Neural cell (in vitro differentiated cells): ENCODE results near the gene ZBTB21. TPM values are rescaled to one million over a fixed set of nuclear protein-coding genes. Genes with fewer than 3 reads are reported as not detected.

ENCODE experiments used
- H2AFZ ChIP-seq: fragments of 200-600, 300-800 bp; sonication (generic), shearing (Covaris generic); 2 replicates; pipeline ENCODE4 v1.6.0; 2014; ENCODE audit warnings: low read depth, mild to moderate bottlenecking, antibody characterized with exemption, low read length, moderate library complexity
- H3F3A ChIP-seq: fragments of 200-600 bp; shearing (Covaris generic); 2 replicates; pipeline ENCODE4 v1.6.1; 2016; ENCODE audit warnings: mild to moderate bottlenecking, moderate library complexity, mixed read lengths, antibody characterized with exemption, low read length; ENCODE audit not compliant: insufficient read depth, poor library complexity, severe bottlenecking
- H3K27ac ChIP-seq: fragments of 200-600, 300-800 bp; sonication (generic), shearing (Covaris generic); 2 replicates; pipeline ENCODE4 v1.5.1; 2014; ENCODE audit warnings: mild to moderate bottlenecking, low read length, moderate library complexity
- H3K27me3 ChIP-seq: fragments of 300-800, 200-600 bp; sonication (generic), shearing (Covaris generic); 2 replicates; pipeline ENCODE4 v1.6.0; 2014; ENCODE audit warnings: mild to moderate bottlenecking, low read depth, low read length, moderate library complexity; ENCODE audit not compliant: insufficient read depth
- H3K36me3 ChIP-seq: fragments of 300-800, 200-600 bp; sonication (generic), shearing (Covaris generic); 2 replicates; pipeline ENCODE4 v1.5.1; 2014; ENCODE audit warnings: mild to moderate bottlenecking, antibody characterized with exemption, low read length, moderate library complexity; ENCODE audit not compliant: insufficient read depth
- H3K4me2 ChIP-seq: fragments of 300-800, 200-600 bp; sonication (generic), shearing (Covaris generic); 2 replicates; pipeline ENCODE4 v1.6.0; 2014; ENCODE audit warnings: mild to moderate bottlenecking, low read length
- H3K4me3 ChIP-seq: fragments of 300-800, 200-600 bp; sonication (generic), shearing (Covaris generic); 2 replicates; pipeline ENCODE4 v1.5.1; 2014; ENCODE audit warnings: mild to moderate bottlenecking, low read length, moderate library complexity
- H3K79me2 ChIP-seq: fragments of 200-600 bp; shearing (Covaris generic); replicated peaks from 2 replicates; pipeline ENCODE4 v1.6.0; 2014; ENCODE audit warnings: mild to moderate bottlenecking, low read length, moderate library complexity; ENCODE audit not compliant: insufficient read depth
- H3K9ac ChIP-seq: fragments of 300-800, 200-600 bp; sonication (generic), shearing (Covaris generic); 2 replicates; pipeline ENCODE4 v1.6.1; 2016; ENCODE audit warnings: mild to moderate bottlenecking, low read length, mixed read lengths
- H3K9me2 ChIP-seq: fragments of 200-600 bp; shearing (Covaris generic); 2 replicates; pipeline ENCODE4 v1.6.1; 2016; ENCODE audit warnings: mild to moderate bottlenecking, low read length, mixed read lengths; ENCODE audit not compliant: insufficient read depth
- H3K9me3 ChIP-seq: fragments of 200-600, 300-800 bp; sonication (generic), shearing (Covaris generic); 2 replicates; pipeline ENCODE4 v1.6.1; 2016; ENCODE audit warnings: mild to moderate bottlenecking, mixed run types, low read length, moderate library complexity, mixed read lengths
- H4K20me1 ChIP-seq: fragments of 200-600 bp; shearing (Covaris generic); 2 replicates; pipeline ENCODE4 v1.6.1; 2016; ENCODE audit warnings: mild to moderate bottlenecking, mixed run types; ENCODE audit not compliant: insufficient read depth
- EP300 ChIP-seq: fragments of 450-650 bp; conservative IDR thresholded peaks from 2 replicates; pipeline ENCODE4 v1.6.1; 2014; ENCODE audit warnings: antibody characterized with exemption, mild to moderate bottlenecking, moderate library complexity; ENCODE audit not compliant: poor library complexity, severe bottlenecking
- EZH2 ChIP-seq: fragments of 200-600, 300-800 bp; shearing (Covaris generic), sonication (generic); IDR thresholded peaks from 2 replicates; pipeline ENCODE4 v1.6.1; 2014; ENCODE audit warnings: antibody characterized with exemption, low read length, borderline replicate concordance, mild to moderate bottlenecking; ENCODE audit not compliant: insufficient read depth, poor library complexity, severe bottlenecking
- MXI1 ChIP-seq: fragments of 450-650 bp; conservative IDR thresholded peaks from 2 replicates; pipeline ENCODE4 v1.6.1; 2014; ENCODE audit warnings: antibody characterized with exemption, mild to moderate bottlenecking; ENCODE audit not compliant: poor library complexity, severe bottlenecking
- RAD21 ChIP-seq: fragments of 450-650 bp; conservative IDR thresholded peaks from 2 replicates; pipeline ENCODE4 v1.6.1; 2014; ENCODE audit warnings: antibody characterized with exemption, mild to moderate bottlenecking, moderate library complexity
- SMC3 ChIP-seq: fragments of 450-650 bp; conservative IDR thresholded peaks from 2 replicates; pipeline ENCODE4 v1.6.1; 2014; ENCODE audit warnings: antibody characterized with exemption, mild to moderate bottlenecking, moderate library complexity; ENCODE audit not compliant: poor library complexity
- TAF1 ChIP-seq: IDR thresholded peaks from 2 replicates; pipeline ENCODE4 v1.6.1; 2012; ENCODE audit warnings: low read depth
- polyA plus RNA-seq: library from polyadenylated mRNA; depleted of rRNA; stranded (reverse); fragments of >200 nt; gene quantifications from 2 replicates; pipeline ENCODE4 v1.2.3, GENCODE V29; 2014
- TF ChIP-seq, protein P1 (sequence below): fragments of 450-650 bp; IDR thresholded peaks from 2 replicates; pipeline ENCODE4 v1.5.1; 2014; ENCODE audit warnings: antibody characterized with exemption, mild to moderate bottlenecking, moderate library complexity; ENCODE audit not compliant: poor library complexity, severe bottlenecking

ZBTB21 gene
- polyA plus RNA-seq, 1 donor from 2014 or later, result 8.0 TPM

DNA sequence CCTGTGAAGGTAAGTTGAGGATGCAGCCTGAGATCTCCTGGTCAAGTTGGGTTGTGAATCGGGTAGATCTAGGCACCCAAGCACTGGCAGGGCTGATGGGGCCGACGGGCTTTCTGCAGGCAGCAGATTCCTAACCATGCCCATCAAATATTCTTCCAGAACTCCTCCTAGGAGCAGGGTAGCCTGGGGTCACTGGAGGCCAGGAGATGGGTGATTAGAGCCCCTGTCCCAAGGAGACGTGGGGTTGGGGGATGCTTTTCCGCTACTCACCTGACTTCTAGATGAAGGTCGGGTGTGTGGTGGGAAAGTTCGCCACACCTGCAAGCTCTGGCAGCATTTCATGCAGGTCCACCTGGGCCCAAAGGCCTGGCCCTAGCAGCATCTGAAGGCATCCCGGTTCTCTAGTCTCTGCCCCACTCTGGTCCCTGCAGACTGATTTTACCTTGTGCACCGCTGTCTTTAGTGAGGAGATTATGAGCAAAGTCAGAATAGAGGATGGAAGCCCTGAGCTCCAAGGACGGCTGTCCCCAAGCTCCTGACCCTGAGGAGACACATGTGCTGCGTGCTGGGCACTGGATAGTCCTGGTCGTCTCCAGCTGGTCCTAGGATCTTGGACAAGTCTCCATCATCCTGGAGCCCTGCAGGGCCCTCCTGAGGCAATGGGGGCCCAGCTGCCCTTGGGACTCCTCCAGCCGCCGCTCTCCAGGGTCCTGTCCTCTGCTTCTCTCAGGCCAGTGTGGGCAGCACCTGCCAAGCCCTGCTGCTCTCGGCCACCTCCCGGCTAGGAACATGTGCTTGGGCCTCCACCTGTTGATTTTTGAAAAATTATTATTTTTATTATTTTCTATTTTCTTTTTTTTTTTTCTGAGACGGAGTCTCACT is 34.5 kb downstream of the ZBTB21 start:
- Histone ChIP-seq H3K27ac (no peak overlapping the region), H3K79me2 (no peaks in the 10 kb centered on the region), H3K36me3 (no peaks in the 10 kb centered on the region), H3K9me3 (peaks cover 3% of the 10 kb centered on the region), H3F3A (no peaks in the 10 kb centered on the region), H3K4me3 (no peak overlapping the region), H3K27me3 (no peaks in the 10 kb centered on the region), H3K9me2 (no peaks in the 10 kb centered on the region), H3K9ac (no peak overlapping the region), H4K20me1 (no peaks in the 10 kb centered on the region), H2AFZ (no peak overlapping the region), H3K4me2 (no peak overlapping the region)
- TF ChIP-seq MXI1 (no peak), SMC3 (no peak), EP300 (no peak)

DNA sequence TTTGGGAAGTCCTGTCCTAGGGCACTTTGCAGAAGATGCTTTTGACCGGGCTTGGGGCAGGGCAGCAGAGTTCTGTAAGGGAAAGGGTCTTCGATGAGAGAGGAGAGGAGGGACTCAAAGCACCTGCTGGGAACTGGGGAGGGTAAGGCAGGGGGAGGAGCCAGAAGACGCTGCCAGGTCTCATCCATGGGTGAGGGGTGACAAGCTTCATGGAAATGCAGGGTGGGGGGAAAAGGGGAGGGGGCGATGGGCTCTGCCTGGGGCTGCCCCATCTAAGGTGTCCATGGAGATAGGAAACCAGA is 35.5 kb downstream of the ZBTB21 start:
- H3K9ac ChIP-seq, result no peak overlapping the region
- H3K36me3 ChIP-seq, result no peaks in the 10 kb centered on the region
- no peaks in the 10 kb centered on the region for H4K20me1 ChIP-seq
- no peaks in the 10 kb centered on the region for H3K27me3 ChIP-seq
- peaks cover 3% of the 10 kb centered on the region for H3K9me3 ChIP-seq
- no peaks in the 10 kb centered on the region for H3K9me2 ChIP-seq
- H3K4me3 ChIP-seq, result no peak overlapping the region
- no peak overlapping the region for H3K27ac ChIP-seq
- no peaks in the 10 kb centered on the region for H3K79me2 ChIP-seq
- H3F3A ChIP-seq, result no peaks in the 10 kb centered on the region
- TF ChIP-seq SMC3 (no peak), EP300 (no peak), RAD21 (no peak), TAF1 (no peak), MXI1 (no peak), EZH2 (no peak)
- TF ChIP-seq, protein P1, sequence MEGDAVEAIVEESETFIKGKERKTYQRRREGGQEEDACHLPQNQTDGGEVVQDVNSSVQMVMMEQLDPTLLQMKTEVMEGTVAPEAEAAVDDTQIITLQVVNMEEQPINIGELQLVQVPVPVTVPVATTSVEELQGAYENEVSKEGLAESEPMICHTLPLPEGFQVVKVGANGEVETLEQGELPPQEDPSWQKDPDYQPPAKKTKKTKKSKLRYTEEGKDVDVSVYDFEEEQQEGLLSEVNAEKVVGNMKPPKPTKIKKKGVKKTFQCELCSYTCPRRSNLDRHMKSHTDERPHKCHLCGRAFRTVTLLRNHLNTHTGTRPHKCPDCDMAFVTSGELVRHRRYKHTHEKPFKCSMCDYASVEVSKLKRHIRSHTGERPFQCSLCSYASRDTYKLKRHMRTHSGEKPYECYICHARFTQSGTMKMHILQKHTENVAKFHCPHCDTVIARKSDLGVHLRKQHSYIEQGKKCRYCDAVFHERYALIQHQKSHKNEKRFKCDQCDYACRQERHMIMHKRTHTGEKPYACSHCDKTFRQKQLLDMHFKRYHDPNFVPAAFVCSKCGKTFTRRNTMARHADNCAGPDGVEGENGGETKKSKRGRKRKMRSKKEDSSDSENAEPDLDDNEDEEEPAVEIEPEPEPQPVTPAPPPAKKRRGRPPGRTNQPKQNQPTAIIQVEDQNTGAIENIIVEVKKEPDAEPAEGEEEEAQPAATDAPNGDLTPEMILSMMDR, result no peak
- no peak overlapping the region for H2AFZ ChIP-seq
- no peak overlapping the region for H3K4me2 ChIP-seq

GRCh38 chr21:41973861-41974751 is 36.1 kb downstream of the ZBTB21 start:
- Histone ChIP-seq H3K4me2 (no peak overlapping the region), H3K36me3 (no peaks in the 10 kb centered on the region), H3K27me3 (no peaks in the 10 kb centered on the region), H2AFZ (no peak overlapping the region), H4K20me1 (no peaks in the 10 kb centered on the region), H3K4me3 (no peak overlapping the region), H3K79me2 (no peaks in the 10 kb centered on the region), H3K9me2 (no peaks in the 10 kb centered on the region), H3K9ac (no peak overlapping the region), H3F3A (no peaks in the 10 kb centered on the region), H3K27ac (no peak overlapping the region), H3K9me3 (peaks cover 3% of the 10 kb centered on the region)
- TF ChIP-seq EP300, result no peak
- TF ChIP-seq, protein P1, result no peak
- TF ChIP-seq MXI1, result no peak
- TF ChIP-seq TAF1, result no peak
